ENCODE data around the gene GJA1. TPM values are rescaled to one million over a fixed set of nuclear protein-coding genes. Genes with fewer than 3 reads are reported as not detected.
A peak's percentile ranks its signal among the peaks of the same experiment; 100 is the strongest.

The GJA1 gene
- polyA plus RNA-seq, 1 donor (not counting 4 experiments of a cell fraction or from before 2014, with no cell fraction given), result 164 TPM

GRCh38 chr6:121434037-121434770, 1.2 kb upstream of the GJA1 start:
- peaks cover 21% of the 10 kb centered on the region for H3K79me2 ChIP-seq (ENCODE audit: control insufficient read depth, insufficient read depth, low read length)
- TF ChIP-seq CTCF (optimal IDR thresholded peaks at IDR 0.05 in 1 of 3, IDR thresholded peaks at IDR 0.05 in 1 of 3, conservative IDR thresholded peaks at IDR 0.05 in 1 of 3; ENCODE audit: extremely low read depth in 1 of 3, insufficient read depth in 2 of 3, low read length in 3 of 3), result no peak
- no peak for TF ChIP-seq EZH2 (IDR thresholded peaks at IDR 0.05; ENCODE audit: low read length)
- no peaks in the 10 kb centered on the region for H4K20me1 ChIP-seq (ENCODE audit: control insufficient read depth, extremely low read depth, insufficient read depth, low read length)
- DNase-seq (ENCODE audit: low read depth, low spot score), result no peak
- H3K9me1 ChIP-seq (ENCODE audit: control insufficient read depth, extremely low read depth, insufficient read depth, low read length), result no peaks in the 10 kb centered on the region
- no peak overlapping the region for H2AFZ ChIP-seq (ENCODE audit: control insufficient read depth, low read length)
- no peak overlapping the region for H3K4me3 ChIP-seq (ENCODE audit: control insufficient read depth in 2 of 3, extremely low read depth in 1 of 3, insufficient read depth in 2 of 3, low read depth in 1 of 3, low read length in 3 of 3)
- no peak overlapping the region for H3K27ac ChIP-seq (ENCODE audit: control insufficient read depth, insufficient read depth, low read length)
- no peaks in the 10 kb centered on the region for H3K36me3 ChIP-seq (ENCODE audit: control insufficient read depth in 2 of 2, extremely low read depth in 1 of 2, insufficient read depth in 2 of 2, low read length in 2 of 2)
- H3K27me3 ChIP-seq (ENCODE audit: control insufficient read depth, extremely low read depth, insufficient read depth, low read length), result no peaks in the 10 kb centered on the region
- dilution Hi-C loops (cut with MboI; ENCODE audit: extremely low pct_ligation_motif_present, low sequenced_read_pairs), result no loop called here
- no peak overlapping the region for H3K9ac ChIP-seq (ENCODE audit: control insufficient read depth, extremely low read depth, insufficient read depth, low read length)
- peaks cover 16% of the 10 kb centered on the region for H3K4me1 ChIP-seq (ENCODE audit: control insufficient read depth, extremely low read depth, insufficient read depth, low read length)
- FAIRE-seq, result no peak
- H3K4me2 ChIP-seq (ENCODE audit: control insufficient read depth, extremely low read depth, insufficient read depth, low read depth, low read length), result no peak overlapping the region
- H3K9me3 ChIP-seq (ENCODE audit: control insufficient read depth, low read depth, low read length), result no peaks in the 10 kb centered on the region

GRCh38 chr6:121436274-121436857, 920 bp downstream of the GJA1 start:
- H3K27ac ChIP-seq (ENCODE audit: control insufficient read depth, insufficient read depth, low read length), result peak overlapping the region; percentile 96
- no peaks in the 10 kb centered on the region for H3K36me3 ChIP-seq (ENCODE audit: control insufficient read depth in 2 of 2, extremely low read depth in 1 of 2, insufficient read depth in 2 of 2, low read length in 2 of 2)
- no peaks in the 10 kb centered on the region for H4K20me1 ChIP-seq (ENCODE audit: control insufficient read depth, extremely low read depth, insufficient read depth, low read length)
- H3K4me2 ChIP-seq (ENCODE audit: control insufficient read depth, extremely low read depth, insufficient read depth, low read depth, low read length), result peak overlapping the region; percentile 93
- FAIRE-seq (no peak), DNase-seq (ENCODE audit: low read depth, low spot score) (no peak)
- TF ChIP-seq CTCF (optimal IDR thresholded peaks at IDR 0.05 in 1 of 3, IDR thresholded peaks at IDR 0.05 in 1 of 3, conservative IDR thresholded peaks at IDR 0.05 in 1 of 3; ENCODE audit: extremely low read depth in 1 of 3, insufficient read depth in 2 of 3, low read length in 3 of 3) (no peak), EZH2 (IDR thresholded peaks at IDR 0.05; ENCODE audit: low read length) (no peak)
- H3K4me1 ChIP-seq (ENCODE audit: control insufficient read depth, extremely low read depth, insufficient read depth, low read length), result peaks cover 27% of the 10 kb centered on the region
- no peaks in the 10 kb centered on the region for H3K9me3 ChIP-seq (ENCODE audit: control insufficient read depth, low read depth, low read length)
- no peaks in the 10 kb centered on the region for H3K27me3 ChIP-seq (ENCODE audit: control insufficient read depth, extremely low read depth, insufficient read depth, low read length)
- H3K9ac ChIP-seq (ENCODE audit: control insufficient read depth, extremely low read depth, insufficient read depth, low read length), result peak overlapping the region; percentile 84
- no peaks in the 10 kb centered on the region for H3K9me1 ChIP-seq (ENCODE audit: control insufficient read depth, extremely low read depth, insufficient read depth, low read length)
- peaks cover 42% of the 10 kb centered on the region for H3K79me2 ChIP-seq (ENCODE audit: control insufficient read depth, insufficient read depth, low read length)
- peak overlapping the region; percentile 63 to 98 (median 90) for H3K4me3 ChIP-seq (ENCODE audit: control insufficient read depth in 2 of 3, extremely low read depth in 1 of 3, insufficient read depth in 2 of 3, low read depth in 1 of 3, low read length in 3 of 3)
- dilution Hi-C loops (cut with MboI; ENCODE audit: extremely low pct_ligation_motif_present, low sequenced_read_pairs), result no loop called here
- H2AFZ ChIP-seq (ENCODE audit: control insufficient read depth, low read length), result peak overlapping the region; percentile 72

All from keratinocyte (primary cell).